Measurements from ENCODE around the gene CORO2A.
A peak's percentile ranks its signal among the peaks of the same experiment; 100 is the strongest.

Gene CORO2A

GRCh38 chr9:98216391-98216790, 24.0 kb upstream of the CORO2A start:
- no peak overlapping the region for H2AFZ ChIP-seq (ENCODE audit: low read depth, low read length)
- no peaks in the 10 kb centered on the region for H3K79me2 ChIP-seq (ENCODE audit: insufficient read depth, low read length)
- H3K27me3 ChIP-seq (ENCODE audit: insufficient read depth, low read length, poor library complexity): no peaks in the 10 kb centered on the region
- H3K4me2 ChIP-seq (ENCODE audit: insufficient read depth, low read length): no peak overlapping the region
- H3K27ac ChIP-seq (ENCODE audit: low read length): no peak overlapping the region
- ATAC-seq (ENCODE audit: insufficient read depth, low read depth) (no peak), DNase-seq (no peak)
- no peaks in the 10 kb centered on the region for H3K4me1 ChIP-seq (ENCODE audit: insufficient read depth, low read length)
- H3K9ac ChIP-seq (ENCODE audit: low read depth, low read length): no peak overlapping the region
- no peaks in the 10 kb centered on the region for H3K9me3 ChIP-seq (ENCODE audit: insufficient read depth, low read length, severe bottlenecking)
- no peak overlapping the region for H3K4me3 ChIP-seq (ENCODE audit: low read depth in 1 of 2, low read length in 2 of 2)
- no peak for TF ChIP-seq EZH2 (IDR thresholded peaks at IDR 0.05; ENCODE audit: borderline replicate concordance, low read depth, low read length, severe bottlenecking)
- no peaks in the 10 kb centered on the region for H4K20me1 ChIP-seq (ENCODE audit: insufficient read depth, low read length)
- no peaks in the 10 kb centered on the region for H3K36me3 ChIP-seq (ENCODE audit: insufficient read depth, low read length)

GRCh38 chr9:98215821-98216220, 23.4 kb upstream of the CORO2A start:
- Histone ChIP-seq H3K9ac (ENCODE audit: low read depth, low read length) (no peak overlapping the region), H2AFZ (ENCODE audit: low read depth, low read length) (no peak overlapping the region), H3K27ac (ENCODE audit: low read length) (no peak overlapping the region), H3K4me2 (ENCODE audit: insufficient read depth, low read length) (no peak overlapping the region), H3K36me3 (ENCODE audit: insufficient read depth, low read length) (no peaks in the 10 kb centered on the region), H3K4me3 (ENCODE audit: low read depth in 1 of 2, low read length in 2 of 2) (no peak overlapping the region), H4K20me1 (ENCODE audit: insufficient read depth, low read length) (no peaks in the 10 kb centered on the region), H3K27me3 (ENCODE audit: insufficient read depth, low read length, poor library complexity) (no peaks in the 10 kb centered on the region), H3K79me2 (ENCODE audit: insufficient read depth, low read length) (no peaks in the 10 kb centered on the region), H3K9me3 (ENCODE audit: insufficient read depth, low read length, severe bottlenecking) (no peaks in the 10 kb centered on the region), H3K4me1 (ENCODE audit: insufficient read depth, low read length) (no peaks in the 10 kb centered on the region)
- TF ChIP-seq CTCF (IDR thresholded peaks at IDR 0.05; ENCODE audit: borderline replicate concordance, extremely low read depth, low read length, poor library complexity, severe bottlenecking) (peak; percentile 45), EZH2 (IDR thresholded peaks at IDR 0.05; ENCODE audit: borderline replicate concordance, low read depth, low read length, severe bottlenecking) (no peak)
- no peak for ATAC-seq (ENCODE audit: insufficient read depth, low read depth)
- DNase-seq: no peak

- H3K9ac ChIP-seq (ENCODE audit: low read depth, low read length): no peak overlapping the region
- H3K27me3 ChIP-seq (ENCODE audit: insufficient read depth, low read length, poor library complexity): no peaks in the 10 kb centered on the region
- no peaks in the 10 kb centered on the region for H4K20me1 ChIP-seq (ENCODE audit: insufficient read depth, low read length)
- no peaks in the 10 kb centered on the region for H3K36me3 ChIP-seq (ENCODE audit: insufficient read depth, low read length)
- no peak for DNase-seq
- H3K4me3 ChIP-seq (ENCODE audit: low read depth in 1 of 2, low read length in 2 of 2): no peak overlapping the region
- TF ChIP-seq CTCF (IDR thresholded peaks at IDR 0.05; ENCODE audit: borderline replicate concordance, extremely low read depth, low read length, poor library complexity, severe bottlenecking) (no peak), EZH2 (IDR thresholded peaks at IDR 0.05; ENCODE audit: borderline replicate concordance, low read depth, low read length, severe bottlenecking) (no peak)
- H3K9me3 ChIP-seq (ENCODE audit: insufficient read depth, low read length, severe bottlenecking): no peaks in the 10 kb centered on the region
- H3K4me1 ChIP-seq (ENCODE audit: insufficient read depth, low read length): no peaks in the 10 kb centered on the region
- ATAC-seq (ENCODE audit: insufficient read depth, low read depth): no peak
- H3K27ac ChIP-seq (ENCODE audit: low read length): no peak overlapping the region
- no peaks in the 10 kb centered on the region for H3K79me2 ChIP-seq (ENCODE audit: insufficient read depth, low read length)
- H3K4me2 ChIP-seq (ENCODE audit: insufficient read depth, low read length): no peak overlapping the region
- no peak overlapping the region for H2AFZ ChIP-seq (ENCODE audit: low read depth, low read length)
Observed at GRCh38 chr9:98215271-98215670, 22.8 kb upstream of the CORO2A start.

- TF ChIP-seq EZH2 (IDR thresholded peaks at IDR 0.05; ENCODE audit: borderline replicate concordance, low read depth, low read length, severe bottlenecking) (no peak), CTCF (IDR thresholded peaks at IDR 0.05; ENCODE audit: borderline replicate concordance, extremely low read depth, low read length, poor library complexity, severe bottlenecking) (no peak)
- Histone ChIP-seq H3K4me1 (ENCODE audit: insufficient read depth, low read length) (no peaks in the 10 kb centered on the region), H3K79me2 (ENCODE audit: insufficient read depth, low read length) (no peaks in the 10 kb centered on the region), H3K27me3 (ENCODE audit: insufficient read depth, low read length, poor library complexity) (no peaks in the 10 kb centered on the region), H3K4me2 (ENCODE audit: insufficient read depth, low read length) (no peak overlapping the region), H3K36me3 (ENCODE audit: insufficient read depth, low read length) (no peaks in the 10 kb centered on the region), H3K4me3 (ENCODE audit: low read depth in 1 of 2, low read length in 2 of 2) (no peak overlapping the region), H3K27ac (ENCODE audit: low read length) (no peak overlapping the region), H3K9ac (ENCODE audit: low read depth, low read length) (no peak overlapping the region), H2AFZ (ENCODE audit: low read depth, low read length) (no peak overlapping the region), H4K20me1 (ENCODE audit: insufficient read depth, low read length) (no peaks in the 10 kb centered on the region), H3K9me3 (ENCODE audit: insufficient read depth, low read length, severe bottlenecking) (no peaks in the 10 kb centered on the region)
- ATAC-seq (ENCODE audit: insufficient read depth, low read depth) (no peak), DNase-seq (no peak)
Observed at GRCh38 chr9:98214811-98215210, 22.4 kb upstream of the CORO2A start.
